Endothelial cell (in vitro differentiated cells): ENCODE results near the gene DPH1. TPM values are rescaled to one million over a fixed set of nuclear protein-coding genes. Genes with fewer than 3 reads are reported as not detected.

Experiments
- DNase-seq: peaks from one replicate; pipeline ENCODE4 v3.0.0; 2021; ENCODE audit warnings: low spot score
- H3K27ac Mint-ChIP-seq: one replicate; pipeline ENCODE4 v1.8.0; 2021; ENCODE audit warnings: mixed read lengths, inconsistent platforms; ENCODE audit not compliant: unreplicated experiment
- H3K27me3 Mint-ChIP-seq: one replicate; pipeline ENCODE4 v1.8.0; 2021; ENCODE audit warnings: mild to moderate bottlenecking, moderate library complexity, mixed read lengths, inconsistent platforms; ENCODE audit not compliant: unreplicated experiment
- H3K36me3 Mint-ChIP-seq: one replicate; pipeline ENCODE4 v1.8.0; 2021; ENCODE audit warnings: mild to moderate bottlenecking, low read depth, mixed read lengths, inconsistent platforms; ENCODE audit not compliant: unreplicated experiment
- H3K4me1 Mint-ChIP-seq: one replicate; pipeline ENCODE4 v1.8.0; 2021; ENCODE audit warnings: mild to moderate bottlenecking, mixed read lengths, inconsistent platforms; ENCODE audit not compliant: unreplicated experiment
- H3K4me3 Mint-ChIP-seq: one replicate; pipeline ENCODE4 v1.8.0; 2021; ENCODE audit warnings: mild to moderate bottlenecking, mixed read lengths, inconsistent platforms; ENCODE audit not compliant: unreplicated experiment
- H3K9me3 Mint-ChIP-seq: one replicate; pipeline ENCODE4 v1.8.0; 2021; ENCODE audit warnings: mixed read lengths, inconsistent platforms; ENCODE audit not compliant: unreplicated experiment
- total RNA-seq: library from RNA; stranded (reverse); fragmentation: NEBNext Ultra II Directional; extraction: Animal tissue kit (Norgen Biotek cat#: 25700); gene quantifications from one replicate; pipeline ENCODE4 v1.2.1, GENCODE V29; 2021; ENCODE audit not compliant: unreplicated experiment
- TF ChIP-seq, protein P1 (sequence below): fragments of 200-600 bp; sonication (generic); IDR thresholded peaks from one replicate; pipeline ENCODE4 v1.5.0; 2021; ENCODE audit warnings: antibody characterized with exemption; ENCODE audit not compliant: unreplicated experiment

Gene DPH1
- total RNA-seq, 1 donor from 2014 or later = 27.1 TPM

DNA sequence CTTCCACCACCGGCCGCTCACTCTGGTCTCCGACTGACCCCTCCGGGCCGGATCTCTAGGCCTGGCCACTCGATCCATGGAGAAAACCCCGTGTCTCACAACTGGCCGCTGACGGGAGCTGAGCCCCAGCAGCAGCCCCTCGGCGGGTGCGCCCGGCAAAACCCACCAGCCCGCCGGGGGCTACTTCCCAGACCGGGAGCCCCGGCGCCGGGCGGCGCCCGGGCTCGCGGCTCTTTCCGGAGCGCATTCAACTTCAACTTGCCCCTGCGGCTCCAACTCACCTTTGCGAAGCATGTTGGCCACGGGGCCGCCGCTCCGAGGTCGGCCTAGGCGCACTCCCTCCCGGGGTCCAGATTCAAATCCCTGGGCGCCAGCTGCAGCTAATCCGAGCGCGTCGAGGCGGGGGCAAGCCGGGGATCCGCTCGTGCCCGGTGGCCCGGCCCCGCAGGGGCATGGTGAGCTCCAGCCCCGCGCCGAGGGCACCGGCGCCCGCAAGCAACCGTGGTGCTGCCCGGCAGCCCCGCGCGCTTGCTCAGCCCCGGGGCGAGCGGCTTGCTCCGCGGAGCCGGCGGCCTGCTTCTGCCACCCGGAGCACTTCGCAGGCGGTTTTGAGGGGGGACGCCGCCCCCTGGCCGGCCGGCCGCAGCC lies 5.3 kb upstream of the DPH1 start:
- DNase-seq = no peak
- peaks cover 15% of the 10 kb centered on the region for H3K4me1 Mint-ChIP-seq
- H3K27me3 Mint-ChIP-seq = peaks cover 28% of the 10 kb centered on the region
- H3K4me3 Mint-ChIP-seq = no peak overlapping the region
- peaks cover 4% of the 10 kb centered on the region for H3K36me3 Mint-ChIP-seq
- H3K9me3 Mint-ChIP-seq = no peaks in the 10 kb centered on the region
- no peak overlapping the region for H3K27ac Mint-ChIP-seq
- TF ChIP-seq, protein P1, sequence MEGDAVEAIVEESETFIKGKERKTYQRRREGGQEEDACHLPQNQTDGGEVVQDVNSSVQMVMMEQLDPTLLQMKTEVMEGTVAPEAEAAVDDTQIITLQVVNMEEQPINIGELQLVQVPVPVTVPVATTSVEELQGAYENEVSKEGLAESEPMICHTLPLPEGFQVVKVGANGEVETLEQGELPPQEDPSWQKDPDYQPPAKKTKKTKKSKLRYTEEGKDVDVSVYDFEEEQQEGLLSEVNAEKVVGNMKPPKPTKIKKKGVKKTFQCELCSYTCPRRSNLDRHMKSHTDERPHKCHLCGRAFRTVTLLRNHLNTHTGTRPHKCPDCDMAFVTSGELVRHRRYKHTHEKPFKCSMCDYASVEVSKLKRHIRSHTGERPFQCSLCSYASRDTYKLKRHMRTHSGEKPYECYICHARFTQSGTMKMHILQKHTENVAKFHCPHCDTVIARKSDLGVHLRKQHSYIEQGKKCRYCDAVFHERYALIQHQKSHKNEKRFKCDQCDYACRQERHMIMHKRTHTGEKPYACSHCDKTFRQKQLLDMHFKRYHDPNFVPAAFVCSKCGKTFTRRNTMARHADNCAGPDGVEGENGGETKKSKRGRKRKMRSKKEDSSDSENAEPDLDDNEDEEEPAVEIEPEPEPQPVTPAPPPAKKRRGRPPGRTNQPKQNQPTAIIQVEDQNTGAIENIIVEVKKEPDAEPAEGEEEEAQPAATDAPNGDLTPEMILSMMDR = no peak

DNA sequence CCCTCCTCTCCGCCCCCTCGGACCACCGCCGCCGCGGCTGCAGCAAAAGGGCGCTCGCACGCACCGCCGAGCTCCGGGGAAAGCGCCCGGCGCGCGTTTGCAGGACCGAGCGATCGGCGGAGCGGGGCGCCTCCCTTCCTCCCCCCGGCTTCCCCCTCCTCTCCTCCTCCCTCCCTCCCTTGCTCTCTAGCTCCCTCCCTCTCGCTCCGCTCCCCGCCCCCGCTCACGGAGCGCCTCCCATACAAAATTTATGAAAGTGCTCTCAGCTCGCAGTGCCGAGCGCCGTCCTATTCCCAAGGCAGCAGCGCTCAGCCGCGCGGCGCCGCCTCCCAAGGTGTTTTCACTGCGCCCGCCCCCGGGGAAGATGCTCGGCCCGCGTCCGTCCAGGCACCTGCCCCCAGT lies 4.7 kb upstream of the DPH1 start, which contains the start of gene RTN4RL1:
Gene RTN4RL1, minus strand, starts transcription at position 115 of the 402 bp plus-strand sequence. CDS start 469 bp downstream, outside the sequence.
- Mint-ChIP-seq H3K27ac (peak within 1 kb of the TSS; percentile 72), H3K9me3 (no peaks in the 10 kb centered on the region), H3K4me3 (peak within 1 kb of the TSS; percentile 56), H3K27me3 (peaks cover 25% of the 10 kb centered on the region), H3K36me3 (peaks cover 4% of the 10 kb centered on the region), H3K4me1 (peaks cover 11% of the 10 kb centered on the region)
- TF ChIP-seq, protein P1 = no peak
- DNase-seq = no peak

DNA sequence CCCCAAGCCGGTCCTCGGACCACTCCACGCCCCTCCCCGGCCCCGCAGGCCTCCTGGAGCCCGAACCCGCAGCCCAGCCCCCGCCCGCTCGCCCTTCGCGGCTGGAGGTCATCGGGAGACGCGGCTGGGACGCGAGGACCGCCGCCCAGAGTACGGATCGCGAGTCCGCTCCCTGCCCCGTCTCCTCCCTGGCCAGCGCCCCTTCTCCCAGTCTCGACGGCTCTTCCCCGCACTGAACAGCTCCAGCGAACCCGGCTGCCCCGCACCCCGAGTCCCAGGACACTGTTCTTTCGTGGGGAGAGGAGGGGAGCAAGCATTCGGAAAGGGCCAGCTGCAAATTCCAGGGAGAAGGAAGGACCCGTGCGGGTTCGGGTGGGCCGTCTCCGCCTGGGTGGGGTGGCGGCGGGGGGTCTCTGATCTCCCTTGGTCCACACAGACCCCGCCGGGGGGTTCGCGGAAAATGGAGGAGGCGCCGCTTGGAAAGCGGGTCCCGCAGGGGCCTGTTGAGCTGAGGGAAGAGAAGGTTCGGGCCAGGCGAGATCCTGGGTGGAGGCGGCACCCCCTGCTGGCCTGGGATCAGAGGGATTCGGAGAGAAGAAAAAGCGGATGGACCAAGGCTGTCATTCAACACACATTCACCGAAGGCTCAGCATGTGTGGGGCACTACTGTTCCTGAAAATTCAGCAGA lies 4.2 kb upstream of the DPH1 start:
- Mint-ChIP-seq H3K36me3 (peaks cover 4% of the 10 kb centered on the region), H3K4me1 (peaks cover 13% of the 10 kb centered on the region), H3K9me3 (no peaks in the 10 kb centered on the region), H3K4me3 (peak overlapping the region; percentile 56), H3K27me3 (peaks cover 22% of the 10 kb centered on the region), H3K27ac (peak overlapping the region; percentile 72)
- peak; percentile 77 for DNase-seq
- TF ChIP-seq, protein P1 = peak; percentile 49

DNA sequence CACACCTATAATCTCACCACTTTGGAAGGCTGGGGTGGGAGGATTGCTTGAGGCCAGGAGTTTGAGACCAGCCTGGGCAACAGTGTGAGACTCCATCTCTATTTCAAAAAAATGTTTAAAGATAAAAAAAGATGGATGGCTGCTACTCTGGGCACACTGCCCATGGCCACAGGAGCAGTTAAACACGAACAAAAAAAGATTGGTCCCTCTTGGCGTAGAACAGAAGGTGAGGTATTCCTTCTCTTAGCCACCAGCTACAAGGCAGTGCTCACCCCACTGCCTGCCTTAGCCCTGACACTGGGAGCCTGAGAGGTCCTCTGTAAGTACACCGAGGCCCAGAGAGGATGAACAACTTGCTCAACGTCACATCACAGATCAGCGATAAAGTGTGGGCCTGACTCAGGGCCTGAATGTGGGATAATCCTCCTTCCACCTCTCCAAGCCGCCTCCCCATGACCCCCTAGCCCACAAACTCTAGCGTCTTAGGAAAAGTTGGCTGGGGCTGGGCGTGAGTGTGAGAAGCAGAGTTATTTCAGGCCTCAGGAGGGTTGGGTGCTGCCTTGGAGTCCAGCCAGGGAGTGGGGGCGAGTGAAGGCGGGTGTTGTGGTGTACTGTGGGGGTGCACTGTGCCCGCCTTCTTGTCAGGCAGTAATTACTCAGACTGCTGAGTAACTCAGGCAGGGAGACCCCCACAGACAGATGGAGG lies 2.3 kb upstream of the DPH1 start:
- DNase-seq = no peak
- Mint-ChIP-seq H3K27me3 (peaks cover 18% of the 10 kb centered on the region), H3K36me3 (peaks cover 4% of the 10 kb centered on the region), H3K4me1 (peaks cover 10% of the 10 kb centered on the region), H3K4me3 (no peak overlapping the region), H3K9me3 (no peaks in the 10 kb centered on the region), H3K27ac (no peak overlapping the region)
- TF ChIP-seq, protein P1 = no peak

DNA sequence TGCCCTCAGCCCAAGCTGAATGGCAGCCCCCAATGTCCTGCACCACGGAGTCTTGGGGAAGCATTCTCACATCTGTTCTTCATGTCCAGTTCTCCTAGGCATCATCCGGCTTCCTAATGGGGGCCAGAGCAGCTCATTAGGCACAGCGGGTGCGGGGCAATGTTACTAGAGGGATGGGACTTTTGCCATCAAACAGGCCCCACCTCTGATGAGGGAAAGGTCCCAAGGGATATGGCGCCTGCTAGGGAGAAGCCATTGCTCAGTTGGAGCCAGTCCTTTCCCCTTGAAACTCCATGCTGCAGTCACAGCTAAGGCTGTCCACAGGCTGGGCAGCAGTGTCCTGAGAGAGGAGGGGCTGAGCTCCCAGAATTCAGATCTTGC lies 1.7 kb upstream of the DPH1 start:
- no peak overlapping the region for H3K27ac Mint-ChIP-seq
- DNase-seq = no peak
- H3K9me3 Mint-ChIP-seq = no peaks in the 10 kb centered on the region
- H3K27me3 Mint-ChIP-seq = peaks cover 15% of the 10 kb centered on the region
- peaks cover 10% of the 10 kb centered on the region for H3K4me1 Mint-ChIP-seq
- TF ChIP-seq, protein P1 = no peak
- peaks cover 4% of the 10 kb centered on the region for H3K36me3 Mint-ChIP-seq
- H3K4me3 Mint-ChIP-seq = no peak overlapping the region
